ENCODE results near the gene BTBD19. TPM values are rescaled to one million over a fixed set of nuclear protein-coding genes. Genes with fewer than 3 reads are reported as not detected.
"Not testable (repeated sequence)": the region's sequence is repeated elsewhere in the genome, so short reads cannot be mapped to it uniquely, and the experiment has no call there.

BTBD19 gene
- polyA plus RNA-seq, 1 donor (not counting 4 experiments of a cell fraction or from before 2014, with no cell fraction given), result 2.9 TPM

- Histone ChIP-seq H3K27me3 (ENCODE audit: control insufficient read depth, extremely low read depth, insufficient read depth, low read length) (peaks cover 3% of the 10 kb centered on the region), H3K9me1 (ENCODE audit: control insufficient read depth, extremely low read depth, insufficient read depth, low read length) (no peaks in the 10 kb centered on the region), H3K4me3 (ENCODE audit: control insufficient read depth in 2 of 3, extremely low read depth in 1 of 3, insufficient read depth in 2 of 3, low read depth in 1 of 3, low read length in 3 of 3) (no peak overlapping the region), H3K4me1 (ENCODE audit: control insufficient read depth, extremely low read depth, insufficient read depth, low read length) (no peaks in the 10 kb centered on the region), H3K79me2 (ENCODE audit: control insufficient read depth, insufficient read depth, low read length) (no peaks in the 10 kb centered on the region), H2AFZ (ENCODE audit: control insufficient read depth, low read length) (no peak overlapping the region), H3K9ac (ENCODE audit: control insufficient read depth, extremely low read depth, insufficient read depth, low read length) (no peak overlapping the region), H4K20me1 (ENCODE audit: control insufficient read depth, extremely low read depth, insufficient read depth, low read length) (no peaks in the 10 kb centered on the region), H3K36me3 (ENCODE audit: control insufficient read depth in 2 of 2, extremely low read depth in 1 of 2, insufficient read depth in 2 of 2, low read length in 2 of 2) (no peaks in the 10 kb centered on the region), H3K9me3 (ENCODE audit: control insufficient read depth, low read depth, low read length) (no peaks in the 10 kb centered on the region), H3K4me2 (ENCODE audit: control insufficient read depth, extremely low read depth, insufficient read depth, low read depth, low read length) (no peak overlapping the region), H3K27ac (ENCODE audit: control insufficient read depth, insufficient read depth, low read length) (no peak overlapping the region)
- no peak for TF ChIP-seq EZH2 (IDR thresholded peaks at IDR 0.05; ENCODE audit: low read length)
- TF ChIP-seq CTCF (optimal IDR thresholded peaks at IDR 0.05 in 1 of 3, IDR thresholded peaks at IDR 0.05 in 1 of 3, conservative IDR thresholded peaks at IDR 0.05 in 1 of 3; ENCODE audit: extremely low read depth in 1 of 3, insufficient read depth in 2 of 3, low read length in 3 of 3), result no peak
- dilution Hi-C loops (cut with MboI; ENCODE audit: extremely low pct_ligation_motif_present, low sequenced_read_pairs), result no loop called here
- no peak for DNase-seq (ENCODE audit: low read depth, low spot score)
- FAIRE-seq, result no peak
Observed at GRCh38 chr1:44834328-44834727, 26.0 kb downstream of the BTBD19 start.

- H3K9me1 ChIP-seq (ENCODE audit: control insufficient read depth, extremely low read depth, insufficient read depth, low read length), result no peaks in the 10 kb centered on the region
- no peaks in the 10 kb centered on the region for H3K79me2 ChIP-seq (ENCODE audit: control insufficient read depth, insufficient read depth, low read length)
- TF ChIP-seq EZH2 (IDR thresholded peaks at IDR 0.05; ENCODE audit: low read length) (no peak), CTCF (optimal IDR thresholded peaks at IDR 0.05 in 1 of 3, IDR thresholded peaks at IDR 0.05 in 1 of 3, conservative IDR thresholded peaks at IDR 0.05 in 1 of 3; ENCODE audit: extremely low read depth in 1 of 3, insufficient read depth in 2 of 3, low read length in 3 of 3) (peak; percentile 89 to 97 (median 95))
- no peak overlapping the region for H2AFZ ChIP-seq (ENCODE audit: control insufficient read depth, low read length)
- H3K9ac ChIP-seq (ENCODE audit: control insufficient read depth, extremely low read depth, insufficient read depth, low read length), result no peak overlapping the region
- no peak for DNase-seq (ENCODE audit: low read depth, low spot score)
- dilution Hi-C loops (cut with MboI; ENCODE audit: extremely low pct_ligation_motif_present, low sequenced_read_pairs), result no loop called here
- H3K27me3 ChIP-seq (ENCODE audit: control insufficient read depth, extremely low read depth, insufficient read depth, low read length), result no peaks in the 10 kb centered on the region
- no peak overlapping the region for H3K27ac ChIP-seq (ENCODE audit: control insufficient read depth, insufficient read depth, low read length)
- no peaks in the 10 kb centered on the region for H3K9me3 ChIP-seq (ENCODE audit: control insufficient read depth, low read depth, low read length)
- peak; percentile 89 for FAIRE-seq
- H3K4me2 ChIP-seq (ENCODE audit: control insufficient read depth, extremely low read depth, insufficient read depth, low read depth, low read length), result no peak overlapping the region
- H3K4me3 ChIP-seq (ENCODE audit: control insufficient read depth in 2 of 3, extremely low read depth in 1 of 3, insufficient read depth in 2 of 3, low read depth in 1 of 3, low read length in 3 of 3), result no peak overlapping the region
- H4K20me1 ChIP-seq (ENCODE audit: control insufficient read depth, extremely low read depth, insufficient read depth, low read length), result no peaks in the 10 kb centered on the region
- no peaks in the 10 kb centered on the region for H3K4me1 ChIP-seq (ENCODE audit: control insufficient read depth, extremely low read depth, insufficient read depth, low read length)
- H3K36me3 ChIP-seq (ENCODE audit: control insufficient read depth in 2 of 2, extremely low read depth in 1 of 2, insufficient read depth in 2 of 2, low read length in 2 of 2), result no peaks in the 10 kb centered on the region
Observed at GRCh38 chr1:44835738-44836675, 27.7 kb downstream of the BTBD19 start.

- H3K4me2 ChIP-seq (ENCODE audit: control insufficient read depth, extremely low read depth, insufficient read depth, low read depth, low read length); FAIRE-seq; H2AFZ ChIP-seq (ENCODE audit: control insufficient read depth, low read length); dilution Hi-C loops (cut with MboI; ENCODE audit: extremely low pct_ligation_motif_present, low sequenced_read_pairs); H3K27ac ChIP-seq (ENCODE audit: control insufficient read depth, insufficient read depth, low read length); H3K79me2 ChIP-seq (ENCODE audit: control insufficient read depth, insufficient read depth, low read length); H3K36me3 ChIP-seq (ENCODE audit: control insufficient read depth in 2 of 2, extremely low read depth in 1 of 2, insufficient read depth in 2 of 2, low read length in 2 of 2); H3K9ac ChIP-seq (ENCODE audit: control insufficient read depth, extremely low read depth, insufficient read depth, low read length); H4K20me1 ChIP-seq (ENCODE audit: control insufficient read depth, extremely low read depth, insufficient read depth, low read length); H3K9me3 ChIP-seq (ENCODE audit: control insufficient read depth, low read depth, low read length); H3K4me3 ChIP-seq (ENCODE audit: control insufficient read depth in 2 of 3, extremely low read depth in 1 of 3, insufficient read depth in 2 of 3, low read depth in 1 of 3, low read length in 3 of 3); DNase-seq (ENCODE audit: low read depth, low spot score); H3K9me1 ChIP-seq (ENCODE audit: control insufficient read depth, extremely low read depth, insufficient read depth, low read length); H3K4me1 ChIP-seq (ENCODE audit: control insufficient read depth, extremely low read depth, insufficient read depth, low read length); H3K27me3 ChIP-seq (ENCODE audit: control insufficient read depth, extremely low read depth, insufficient read depth, low read length): not testable (repeated sequence)
Observed at GRCh38 chr1:44838294-44838693, 30.0 kb downstream of the BTBD19 start.
